Sigmoid colon (tissue), 4 donors: ENCODE results near the gene FCN2.

ENCODE experiments used
- CTCF ChIP-seq, 4 experiments: fragments of 450-650 bp in 3 of 4; fragments of 200-600 bp in 1 of 4; IDR thresholded peaks; one replicate each; pipeline ENCODE4 v1.5.1; 2016 to 2019; ENCODE audit warnings: antibody characterized with exemption in 4 of 4, mild to moderate bottlenecking in 3 of 4, moderate library complexity in 2 of 4
- EP300 ChIP-seq, 4 donors: sonication (generic); formaldehyde crosslinking; IDR thresholded peaks; one replicate each; pipeline ENCODE4 v1.6.1; 2017; ENCODE audit warnings: antibody characterized with exemption in 4 of 4
- POLR2A ChIP-seq, 2 donors: fragments of 450-650 bp; IDR thresholded peaks; one replicate each; pipeline ENCODE4 v1.6.1; 2016; ENCODE audit warnings: antibody characterized with exemption in 2 of 2, mild to moderate bottlenecking in 2 of 2, moderate library complexity in 2 of 2

GRCh38 chr9:134899818-134900217, 19.2 kb downstream of the FCN2 start:
- TF ChIP-seq CTCF (IDR thresholded peaks at IDR 0.05) (no peak), POLR2A (IDR thresholded peaks at IDR 0.05) (no peak), EP300 (IDR thresholded peaks at IDR 0.05) (no peak)
